Suprapubic skin (tissue), 4 donors: Measurements from ENCODE around the gene FAHD2A.

Source experiments
- POLR2A ChIP-seq, 2 donors: fragments of 450-650 bp; IDR thresholded peaks; one replicate each; pipeline ENCODE4 v1.6.1; 2017; ENCODE audit warnings: antibody characterized with exemption in 2 of 2, mild to moderate bottlenecking in 2 of 2, moderate library complexity in 2 of 2
- POLR2AphosphoS5 ChIP-seq, 3 donors: sonication (generic); formaldehyde crosslinking; IDR thresholded peaks; one replicate each; pipeline ENCODE4 v1.6.1; 2017; ENCODE audit warnings: antibody characterized with exemption in 3 of 3
- TF ChIP-seq, protein P1 (sequence below), 2 donors: fragments of 200-600 bp in 1 of 2; fragments of 450-650 bp in 1 of 2; sonication (generic) in 1 of 2; IDR thresholded peaks; one replicate each; pipeline ENCODE4 v1.5.1; 2016 to 2019; ENCODE audit warnings: antibody characterized with exemption in 2 of 2, mild to moderate bottlenecking in 1 of 2, moderate library complexity in 1 of 2

DNA sequence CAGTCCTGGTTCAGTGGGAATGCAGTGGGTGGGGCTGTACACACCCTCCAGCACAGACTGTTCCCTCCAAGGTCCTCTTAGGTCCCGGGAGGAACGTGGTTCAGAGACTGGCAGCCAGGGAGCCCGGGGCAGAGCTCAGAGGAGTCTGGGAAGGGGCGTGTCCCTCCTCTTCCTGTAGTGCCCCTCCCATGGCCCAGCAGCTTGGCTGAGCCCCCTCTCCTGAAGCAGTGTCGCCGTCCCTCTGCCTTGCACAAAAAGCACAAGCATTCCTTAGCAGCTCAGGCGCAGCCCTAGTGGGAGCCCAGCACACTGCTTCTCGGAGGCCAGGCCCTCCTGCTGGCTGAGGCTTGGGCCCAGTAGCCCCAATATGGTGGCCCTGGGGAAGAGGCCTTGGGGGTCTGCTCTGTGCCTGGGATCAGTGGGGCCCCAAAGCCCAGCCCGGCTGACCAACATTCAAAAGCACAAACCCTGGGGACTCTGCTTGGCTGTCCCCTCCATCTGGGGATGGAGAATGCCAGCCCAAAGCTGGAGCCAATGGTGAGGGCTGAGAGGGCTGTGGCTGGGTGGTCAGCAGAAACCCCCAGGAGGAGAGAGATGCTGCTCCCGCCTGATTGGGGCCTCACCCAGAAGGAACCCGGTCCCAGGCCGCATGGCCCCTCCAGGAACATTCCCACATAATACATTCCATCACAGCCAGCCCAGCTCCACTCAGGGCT lies 17.5 kb upstream of the FAHD2A start:
- TF ChIP-seq, protein P1, sequence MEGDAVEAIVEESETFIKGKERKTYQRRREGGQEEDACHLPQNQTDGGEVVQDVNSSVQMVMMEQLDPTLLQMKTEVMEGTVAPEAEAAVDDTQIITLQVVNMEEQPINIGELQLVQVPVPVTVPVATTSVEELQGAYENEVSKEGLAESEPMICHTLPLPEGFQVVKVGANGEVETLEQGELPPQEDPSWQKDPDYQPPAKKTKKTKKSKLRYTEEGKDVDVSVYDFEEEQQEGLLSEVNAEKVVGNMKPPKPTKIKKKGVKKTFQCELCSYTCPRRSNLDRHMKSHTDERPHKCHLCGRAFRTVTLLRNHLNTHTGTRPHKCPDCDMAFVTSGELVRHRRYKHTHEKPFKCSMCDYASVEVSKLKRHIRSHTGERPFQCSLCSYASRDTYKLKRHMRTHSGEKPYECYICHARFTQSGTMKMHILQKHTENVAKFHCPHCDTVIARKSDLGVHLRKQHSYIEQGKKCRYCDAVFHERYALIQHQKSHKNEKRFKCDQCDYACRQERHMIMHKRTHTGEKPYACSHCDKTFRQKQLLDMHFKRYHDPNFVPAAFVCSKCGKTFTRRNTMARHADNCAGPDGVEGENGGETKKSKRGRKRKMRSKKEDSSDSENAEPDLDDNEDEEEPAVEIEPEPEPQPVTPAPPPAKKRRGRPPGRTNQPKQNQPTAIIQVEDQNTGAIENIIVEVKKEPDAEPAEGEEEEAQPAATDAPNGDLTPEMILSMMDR (IDR thresholded peaks at IDR 0.05): no peak
- no peak for TF ChIP-seq POLR2AphosphoS5 (IDR thresholded peaks at IDR 0.05)
- no peak for TF ChIP-seq POLR2A (IDR thresholded peaks at IDR 0.05)
